Aorta (tissue), 5 donors: ENCODE results near the gene MAK. TPM values are rescaled to one million over a fixed set of nuclear protein-coding genes. Genes with fewer than 3 reads are reported as not detected.
"Not testable (repeated sequence)": the region's sequence is repeated elsewhere in the genome, so short reads cannot be mapped to it uniquely, and the experiment has no call there.

Source experiments
- ATAC-seq: fragments of 200-7000 bp; cut with Tn5 transposase; one replicate; pipeline ENCODE4 v1.9.1; 2022; ENCODE audit warnings: moderate library complexity; ENCODE audit not compliant: low FRiP score
- DNase-seq, 2 donors: peaks; one replicate each; pipeline ENCODE4 v3.0.0-alpha.2; 2020
- H3K27ac ChIP-seq, 2 donors: one replicate each; pipeline ENCODE4 v1.5.1; 2013; ENCODE audit warnings: low read length in 2 of 2, mild to moderate bottlenecking in 2 of 2, moderate library complexity in 2 of 2, control low read depth in 1 of 2, inconsistent platforms in 1 of 2, low read depth in 1 of 2
- H3K27me3 ChIP-seq, 2 donors: one replicate each; pipeline ENCODE4 v1.6.1; 2013; ENCODE audit warnings: control low read depth in 1 of 2, low read length in 1 of 2, mild to moderate bottlenecking in 1 of 2, moderate library complexity in 1 of 2; ENCODE audit not compliant: insufficient read depth in 2 of 2, control insufficient read depth in 1 of 2
- H3K36me3 ChIP-seq, 2 donors: one replicate each; pipeline ENCODE4 v1.6.1; 2013; ENCODE audit warnings: control low read depth in 1 of 2, low read length in 1 of 2, mild to moderate bottlenecking in 1 of 2; ENCODE audit not compliant: insufficient read depth in 2 of 2, control insufficient read depth in 1 of 2
- H3K4me1 ChIP-seq, 2 donors: one replicate each; pipeline ENCODE4 v1.6.1; 2013; ENCODE audit warnings: low read length in 2 of 2, control low read depth in 1 of 2, mild to moderate bottlenecking in 1 of 2, moderate library complexity in 1 of 2; ENCODE audit not compliant: insufficient read depth in 2 of 2, control insufficient read depth in 1 of 2
- H3K4me3 ChIP-seq, 2 donors: one replicate each; pipeline ENCODE4 v1.5.1; 2013; ENCODE audit warnings: low read length in 2 of 2, control low read depth in 1 of 2, mild to moderate bottlenecking in 1 of 2
- H3K9me3 ChIP-seq: one replicate; pipeline ENCODE4 v1.6.1; 2013; ENCODE audit warnings: mild to moderate bottlenecking, low read length; ENCODE audit not compliant: control insufficient read depth
- WGBS, 2 donors: extraction: QIAGEN DNeasy Blood & Tissue Kit; methylation state at CpG; one replicate each; pipeline ENCODE4 v1.1.7; 2013; 5-methylcytosine and 5-hydroxymethylcytosine counted together
- intact Hi-C, 2 donors: fragments of 100-400 bp; cut with DNase I; formaldehyde crosslinking; loops; one replicate each; pipeline versions ENCODE4 v1.14.2 to v1.15.0; 2022
- long read RNA-seq, 2 donors: library from polyadenylated mRNA; unstranded; transcript quantifications; one replicate each; pipeline ENCODE4 v2.0.0, GENCODE V29; 2020 to 2021
- polyA plus RNA-seq, 2 donors: library from polyadenylated mRNA; stranded (reverse); fragments of 200-250 nt; gene quantifications; one replicate each; pipeline ENCODE4 v1.2.3, GENCODE V29; 2013
- total RNA-seq, 2 donors: library from RNA; stranded (reverse); fragmentation: NEBNext Ultra II Directional; extraction: Animal tissue kit (Norgen Biotek cat#: 25700); gene quantifications; one replicate each; pipeline ENCODE4 v1.2.1, GENCODE V29; 2021
- donor health status: healthy with polysubstance abuse.
- donor health status: Bipolar disorder and iron deficiency.
- donor health status: DM: no; HTN: no; CAD: no.
- donor health status: DM: no; HTN: no; CAD: no.
- donor health status: DM: yes; HTN: yes; CAD: no.

The MAK gene
- total RNA-seq (under 1 TPM; 0.12 to 0.29 TPM), polyA plus RNA-seq (under 1 TPM; 0.03 to 0.63 TPM)
- long read RNA-seq, donor 1, partial matches to known transcripts: 0 of 12 reads
- long read RNA-seq, donor 1, other reads (novel, unspliced or antisense): 12 of 12 reads
- long read RNA-seq, donor 2, partial matches to known transcripts: 0 of 30 reads
- long read RNA-seq, donor 2, other reads (novel, unspliced or antisense): 30 of 30 reads

GRCh38 chr6:10837995-10838793, at the start of gene MAK:
MAK (minus strand) TSS chr6:10838539; CDS start chr6:10830648, 7,891 bp downstream.
- Histone ChIP-seq H3K9me3 (no peaks in the 10 kb centered on the region), H3K4me1 (no peaks in the 10 kb centered on the region), H3K4me3 (peak within 1 kb of the TSS; percentile 50 to 67), H3K27me3 (no peaks in the 10 kb centered on the region), H3K27ac (no peak within 1 kb of the TSS), H3K36me3 (no peaks in the 10 kb centered on the region)
- peak; percentile 90 to 92 for DNase-seq
- intact Hi-C loops: no loop called here
- WGBS, 2 donors: 1% methylated on average over 44 to 53 of the region's 53 CpGs
- ATAC-seq: peak; percentile 97

- H3K27me3 ChIP-seq: peaks cover 0 to 3% of the 10 kb centered on the region in 2 donors
- DNase-seq: peak in 1 of 2 donors; percentile 77
- ATAC-seq: peak; percentile 48
- intact Hi-C loops: no loop called here
- no peaks in the 10 kb centered on the region for H3K4me1 ChIP-seq
- H3K9me3 ChIP-seq: peaks cover 3% of the 10 kb centered on the region
- H3K27ac ChIP-seq: no peak within 1 kb of the TSS
- H3K4me3 ChIP-seq: peak within 1 kb of the TSS in 1 of 2 donors; percentile 2
- WGBS, 2 donors: 4% methylated on average over 57 to 58 of the region's 58 CpGs
- H3K36me3 ChIP-seq: no peaks in the 10 kb centered on the region
Measured at GRCh38 chr6:10886691-10887502, 48.6 kb upstream of the MAK start, which contains the start of gene SYCP2L. SYCP2L (plus strand) TSS chr6:10887052; CDS start chr6:10887127, 75 bp downstream.

- H3K4me3 ChIP-seq: peak overlapping the region in 1 of 2 donors; percentile 2
- H3K9me3 ChIP-seq, H3K36me3 ChIP-seq, H3K4me1 ChIP-seq, DNase-seq, ATAC-seq, H3K27me3 ChIP-seq, H3K27ac ChIP-seq, intact Hi-C loops: not testable (repeated sequence)
- WGBS, 2 donors: 26 to 27% methylated on average over 11 of the region's 11 CpGs
Measured at GRCh38 chr6:10886365-10886690, 48.0 kb upstream of the MAK start.

GRCh38 chr6:10884245-10884972, 46.1 kb upstream of the MAK start:
- H3K27ac ChIP-seq: no peak overlapping the region
- H3K27me3 ChIP-seq: peaks cover 0 to 3% of the 10 kb centered on the region in 2 donors
- DNase-seq: no peak
- ATAC-seq: no peak
- H3K4me1 ChIP-seq: no peaks in the 10 kb centered on the region
- H3K36me3 ChIP-seq: no peaks in the 10 kb centered on the region
- intact Hi-C loops: no loop called here
- H3K4me3 ChIP-seq: no peak overlapping the region
- WGBS, 2 donors: 21 to 25% methylated on average over 24 of the region's 24 CpGs
- peaks cover 3% of the 10 kb centered on the region for H3K9me3 ChIP-seq

GRCh38 chr6:10883312-10884244, 45.2 kb upstream of the MAK start:
- no peaks in the 10 kb centered on the region for H3K36me3 ChIP-seq
- H3K27ac ChIP-seq: no peak overlapping the region
- H3K4me1 ChIP-seq: no peaks in the 10 kb centered on the region
- H3K4me3 ChIP-seq: no peak overlapping the region
- no peak for DNase-seq
- peaks cover 0 to 3% of the 10 kb centered on the region in 2 donors for H3K27me3 ChIP-seq
- intact Hi-C loops: no loop called here
- ATAC-seq: peak; percentile 45
- 14 to 16% methylated on average over 51 of the region's 51 CpGs for WGBS, 2 donors
- H3K9me3 ChIP-seq: peaks cover 3% of the 10 kb centered on the region

- Histone ChIP-seq H3K9me3 (peaks cover 3% of the 10 kb centered on the region), H3K27me3 (peaks cover 0 to 3% of the 10 kb centered on the region in 2 donors), H3K36me3 (no peaks in the 10 kb centered on the region), H3K4me3 (no peak overlapping the region), H3K27ac (no peak overlapping the region), H3K4me1 (no peaks in the 10 kb centered on the region)
- intact Hi-C loops: no loop called here
- ATAC-seq (no peak), DNase-seq (no peak)
- WGBS, 2 donors: 5 to 6% methylated on average over 28 of the region's 28 CpGs
Measured at GRCh38 chr6:10882657-10883171, 44.4 kb upstream of the MAK start.

- H3K27ac ChIP-seq, intact Hi-C loops, H3K4me1 ChIP-seq, DNase-seq, H3K9me3 ChIP-seq, ATAC-seq, H3K4me3 ChIP-seq, H3K36me3 ChIP-seq, H3K27me3 ChIP-seq: not testable (repeated sequence)
- 20 to 21% methylated on average over 14 of the region's 14 CpGs for WGBS, 2 donors
Measured at GRCh38 chr6:10882253-10882630, 43.9 kb upstream of the MAK start.
